Renal cortical epithelial cell (primary cell): ENCODE data around the gene CDYL. TPM values are rescaled to one million over a fixed set of nuclear protein-coding genes. Genes with fewer than 3 reads are reported as not detected.
"Not testable (repeated sequence)": the region's sequence is repeated elsewhere in the genome, so short reads cannot be mapped to it uniquely, and the experiment has no call there.

Source experiments
- DNase-seq: peaks from one replicate; pipeline ENCODE4 v3.0.0-alpha.2; 2011; ENCODE audit warnings: low read depth
- total RNA-seq: library from RNA; depleted of rRNA; stranded (reverse); fragments of >200 nt; gene quantifications from 2 replicates; pipeline ENCODE4 v1.2.3, GENCODE V29; 2014

Gene CDYL
- total RNA-seq, 1 donor from 2014 or later, result 25.2 TPM

DNA sequence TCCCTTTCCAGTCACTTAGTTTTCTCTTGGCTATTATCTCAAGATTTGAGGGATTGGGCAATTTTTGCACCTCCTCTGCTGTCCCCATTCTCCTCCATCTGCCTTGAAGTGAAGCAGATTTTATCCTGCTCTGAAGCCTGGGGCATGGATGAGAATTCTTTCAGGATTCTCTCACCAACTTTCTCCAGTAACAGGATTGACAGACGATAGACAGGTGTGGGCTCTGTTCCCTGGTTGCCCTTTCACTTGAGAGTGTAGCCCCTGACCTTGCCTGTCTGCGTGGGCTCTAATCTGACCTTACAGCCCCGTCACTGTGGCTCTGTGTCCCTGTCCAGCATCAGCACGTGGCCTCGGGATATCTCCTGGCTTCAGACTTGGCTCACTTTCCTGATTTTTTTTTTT lies 27.1 kb downstream of the CDYL start:
- DNase-seq, result no peak

DNA sequence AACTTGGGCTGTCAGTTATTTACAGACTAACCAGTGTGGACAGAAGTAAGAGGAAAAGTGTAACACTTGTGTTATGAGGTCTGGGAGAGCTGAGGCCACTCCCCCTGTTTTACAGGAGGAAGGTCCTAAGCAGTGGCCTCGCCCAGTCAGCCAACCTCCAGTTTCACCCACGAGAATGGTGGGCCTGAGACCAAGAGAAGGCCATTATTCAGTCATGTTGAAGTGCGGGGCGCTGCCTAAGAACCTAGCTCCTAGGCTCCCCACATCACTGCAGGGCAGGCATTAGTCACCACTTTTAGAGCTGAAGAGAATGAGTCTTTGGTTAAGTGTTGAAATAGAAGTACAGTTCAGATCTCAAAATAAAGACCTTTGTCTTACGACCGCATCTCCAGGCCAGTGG lies 27.9 kb downstream of the CDYL start:
- peak; percentile 70 for DNase-seq

DNA sequence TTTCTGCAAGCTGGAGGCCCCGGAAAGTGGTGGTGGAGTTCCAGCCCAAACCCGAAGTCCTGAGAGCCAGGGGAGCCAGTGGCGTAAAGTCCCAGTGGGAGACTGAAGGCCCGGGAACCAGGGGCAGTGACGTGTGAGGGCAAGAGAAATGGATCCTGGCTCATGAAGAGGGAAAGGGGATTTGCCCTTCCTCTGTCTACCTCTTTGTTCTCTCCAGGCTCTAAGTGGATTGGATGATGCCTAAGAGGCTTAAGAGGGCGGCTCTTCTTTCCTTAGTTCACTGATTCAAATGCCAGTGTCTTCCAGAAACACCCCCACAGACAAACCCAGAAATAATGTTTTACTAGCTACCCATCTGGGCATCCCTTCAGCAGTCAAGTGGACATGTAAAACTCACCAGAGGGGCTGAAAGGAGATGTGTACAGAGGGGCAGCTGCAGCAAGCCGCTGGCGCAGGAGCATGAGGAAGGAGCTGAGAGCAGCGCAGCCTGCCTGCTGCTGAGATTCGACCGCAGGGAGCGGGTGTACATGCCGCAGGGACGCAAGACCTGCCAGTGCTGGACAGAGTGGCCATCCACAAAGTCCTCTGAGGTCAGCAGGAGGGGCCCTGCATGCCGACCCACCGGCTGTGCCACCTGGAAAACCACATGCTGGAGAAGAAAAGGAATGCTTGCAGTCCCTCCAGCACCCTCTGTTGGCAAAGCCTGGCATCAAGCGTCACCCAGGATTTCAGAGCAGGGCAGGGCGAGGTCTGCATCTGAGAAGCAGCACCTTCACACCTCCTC lies 29.5 kb downstream of the CDYL start:
- DNase-seq, result peak; percentile 50

DNA sequence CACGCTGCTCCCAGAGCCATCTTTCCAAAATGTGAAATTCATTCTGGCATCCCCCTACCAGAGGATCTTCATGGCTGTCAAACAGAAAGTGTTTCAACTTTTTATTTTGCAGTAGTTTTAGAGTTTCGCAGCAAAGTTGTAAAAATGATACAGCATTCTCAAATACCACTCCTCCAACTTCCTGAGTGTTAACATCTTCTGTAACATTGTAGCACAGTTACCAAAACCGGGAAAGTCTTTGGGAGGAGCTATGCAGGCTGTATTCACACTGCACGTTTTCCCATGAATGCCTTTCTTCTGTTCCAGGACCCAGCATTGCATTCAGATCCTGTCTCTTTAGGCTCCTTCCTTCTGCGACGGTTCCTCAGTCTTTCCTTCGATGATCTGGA lies 30.1 kb downstream of the CDYL start:
- no peak for DNase-seq

DNA sequence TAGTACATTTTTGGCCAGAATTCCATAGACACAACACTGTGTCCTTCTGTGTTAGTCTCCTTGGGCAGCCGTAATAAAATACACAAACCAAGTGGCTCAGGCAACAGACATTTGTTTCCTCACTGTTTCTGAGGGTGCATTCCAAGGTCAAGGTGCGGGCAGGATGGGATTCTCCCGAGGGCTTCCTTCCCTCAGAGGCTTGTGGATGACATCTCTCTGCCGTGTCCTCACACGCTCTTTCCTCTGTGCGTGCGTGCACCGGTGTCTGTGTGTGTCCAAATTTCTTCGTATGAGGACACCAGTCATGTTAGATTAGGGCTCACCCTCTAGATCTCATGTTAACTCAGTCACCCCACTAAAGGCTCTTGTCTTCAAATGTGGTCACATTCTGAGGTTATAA lies 30.6 kb downstream of the CDYL start:
- no peak for DNase-seq

DNA sequence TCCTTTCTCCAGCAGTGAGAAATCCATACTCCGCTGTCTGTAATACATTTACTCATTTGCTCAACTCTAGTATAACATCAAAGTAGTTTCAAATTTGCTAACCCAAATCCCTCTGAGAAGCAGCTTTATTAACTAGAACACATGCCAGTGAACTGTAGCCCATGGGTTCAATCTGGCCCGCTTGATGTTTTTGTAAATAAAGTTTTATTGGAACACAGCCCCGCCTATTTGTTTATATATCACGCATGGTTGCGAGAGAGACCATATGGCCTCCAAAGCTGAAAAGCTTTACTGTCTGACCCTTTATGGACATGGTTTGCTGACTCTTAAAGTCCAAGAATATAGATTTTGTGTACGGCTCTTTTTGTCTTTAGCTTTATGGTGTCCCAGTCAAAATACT lies 32.2 kb downstream of the CDYL start:
- DNase-seq, result no peak

DNA sequence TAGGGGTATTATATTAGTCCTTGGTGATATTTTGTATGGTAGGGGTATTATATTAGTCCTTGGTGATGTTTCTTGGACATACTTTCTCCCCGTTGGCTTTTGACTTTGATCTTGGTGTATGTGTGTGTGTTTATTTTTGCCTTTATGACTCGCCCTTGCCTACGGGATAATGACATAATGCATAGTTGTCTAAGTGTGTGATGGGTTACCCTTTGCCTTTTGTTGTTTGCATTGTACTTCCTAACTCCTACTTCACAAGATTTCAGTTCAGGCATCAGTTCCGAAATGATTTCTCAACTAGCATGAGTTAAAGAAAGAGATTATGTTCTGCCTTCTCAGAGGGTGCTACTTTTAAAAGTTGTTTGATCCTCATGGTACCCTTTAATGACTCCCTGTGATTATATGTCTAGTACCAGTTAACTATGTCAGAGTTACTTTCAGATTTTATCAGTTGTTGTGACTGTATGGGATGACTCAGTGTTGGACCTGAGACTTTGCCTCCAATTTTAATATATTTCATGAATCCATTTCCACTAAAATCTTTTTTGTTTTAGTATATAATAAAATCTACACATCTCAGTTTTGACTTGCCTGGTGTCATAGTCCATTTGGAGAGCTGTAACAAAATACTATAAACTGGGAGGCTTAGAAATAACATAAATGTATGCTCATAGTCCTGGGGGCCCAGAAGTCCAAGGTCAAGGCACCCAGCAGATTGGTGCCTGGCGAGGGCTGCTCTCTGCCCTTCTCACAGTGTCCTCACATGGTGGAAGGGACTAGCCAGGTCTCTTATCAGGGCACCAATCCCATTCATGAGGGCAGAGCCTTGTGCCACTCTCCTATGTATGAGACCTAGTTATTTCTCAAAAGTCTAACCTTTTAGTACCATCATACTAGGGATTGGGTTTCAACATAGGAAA lies 34.1 kb downstream of the CDYL start:
- peak; percentile 49 for DNase-seq

DNA sequence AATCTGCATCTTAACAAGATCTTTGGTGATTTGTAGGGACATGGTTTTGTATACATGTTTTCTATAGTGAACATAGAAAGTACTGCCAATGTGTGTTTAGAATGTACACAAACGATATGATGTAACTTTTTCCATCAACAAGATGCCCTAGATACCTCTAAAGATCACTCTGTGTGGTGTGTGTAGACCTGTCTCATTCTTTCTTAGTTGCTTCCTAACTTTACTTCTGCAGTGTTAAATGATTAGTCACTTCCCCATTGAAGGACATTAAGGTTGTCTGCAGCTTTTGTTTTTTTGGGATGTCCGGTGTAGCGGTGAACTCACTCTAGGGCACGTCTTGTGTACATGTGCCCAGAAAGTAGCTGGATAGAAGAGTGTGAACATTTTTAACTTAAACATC lies 35.9 kb downstream of the CDYL start:
- peak; percentile 46 for DNase-seq

DNA sequence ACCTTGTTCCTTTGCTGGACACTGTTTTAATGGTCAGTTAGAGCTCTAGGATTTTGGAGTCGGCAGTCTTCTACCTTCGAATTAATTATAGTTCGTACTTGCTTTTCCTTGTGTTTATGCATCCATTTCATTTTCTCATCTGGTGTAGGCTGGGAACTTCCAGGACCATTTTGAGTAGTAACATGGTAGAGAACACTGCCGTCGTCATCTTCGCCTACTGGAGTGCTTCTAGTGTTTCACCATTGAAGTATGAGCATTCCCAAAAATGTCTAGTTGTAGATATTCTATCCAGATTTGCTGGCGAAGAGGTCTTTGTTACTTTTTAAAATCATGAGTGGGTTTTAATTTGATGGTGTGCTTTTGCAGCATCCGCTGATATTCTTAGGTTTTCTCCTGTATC lies 36.9 kb downstream of the CDYL start:
- no peak for DNase-seq

DNA sequence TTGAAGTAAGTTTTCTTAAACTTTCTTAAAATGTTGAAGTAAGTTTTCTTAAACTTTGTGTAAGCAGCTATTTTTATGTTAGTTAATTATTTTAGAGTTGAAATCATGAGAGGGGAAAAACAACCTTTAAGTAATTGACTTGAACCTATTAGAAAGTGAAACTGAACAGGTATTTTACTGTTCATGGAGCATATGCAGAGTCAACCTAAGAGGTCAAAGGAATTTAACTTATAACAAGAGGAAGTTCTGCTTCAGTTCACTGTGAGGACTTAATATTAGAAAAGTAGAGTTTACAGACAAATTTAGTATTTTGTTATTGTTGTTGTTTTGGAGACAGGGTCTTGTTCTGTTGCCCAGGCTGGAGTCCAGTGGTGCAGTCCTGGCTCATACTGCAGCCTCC lies 38.0 kb downstream of the CDYL start:
- peak; percentile 33 for DNase-seq

DNA sequence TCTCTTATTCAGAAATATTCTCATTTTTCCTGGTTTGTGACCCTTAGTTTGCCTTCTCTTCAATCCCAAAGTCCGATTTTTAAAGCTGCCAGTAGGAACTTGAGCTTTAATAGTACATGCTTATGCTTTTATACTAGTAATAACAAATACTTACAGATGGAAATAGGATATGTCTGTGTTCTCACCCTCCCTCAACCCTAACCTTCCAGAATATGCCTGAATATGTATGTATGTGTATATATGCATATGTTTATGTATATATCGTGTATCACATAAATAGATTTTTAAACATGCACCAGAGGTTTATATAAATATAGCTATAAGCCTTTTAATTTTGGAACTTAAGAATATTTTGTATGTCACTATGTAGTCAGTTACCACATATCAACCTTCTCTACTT lies 38.8 kb downstream of the CDYL start:
- no peak for DNase-seq

DNA sequence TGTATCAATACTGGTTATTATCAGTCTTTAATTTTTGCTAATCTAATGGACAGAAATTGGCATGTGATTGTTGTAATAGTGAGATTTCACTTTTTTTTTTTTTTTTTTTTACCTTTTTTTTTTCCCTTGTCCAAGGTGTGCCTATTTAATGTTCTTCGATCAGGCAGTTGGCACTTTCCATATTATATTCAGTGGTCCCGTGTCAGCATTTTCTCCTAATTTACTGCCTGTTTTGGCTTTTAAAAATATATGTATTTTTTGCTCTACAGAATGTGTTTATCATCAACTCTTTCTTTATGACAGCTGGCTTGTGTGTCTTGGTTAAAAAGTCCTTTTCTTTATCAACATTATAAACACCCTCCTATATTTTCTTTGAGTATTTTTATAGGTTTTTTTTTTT lies 39.4 kb downstream of the CDYL start:
- no peak for DNase-seq

DNA sequence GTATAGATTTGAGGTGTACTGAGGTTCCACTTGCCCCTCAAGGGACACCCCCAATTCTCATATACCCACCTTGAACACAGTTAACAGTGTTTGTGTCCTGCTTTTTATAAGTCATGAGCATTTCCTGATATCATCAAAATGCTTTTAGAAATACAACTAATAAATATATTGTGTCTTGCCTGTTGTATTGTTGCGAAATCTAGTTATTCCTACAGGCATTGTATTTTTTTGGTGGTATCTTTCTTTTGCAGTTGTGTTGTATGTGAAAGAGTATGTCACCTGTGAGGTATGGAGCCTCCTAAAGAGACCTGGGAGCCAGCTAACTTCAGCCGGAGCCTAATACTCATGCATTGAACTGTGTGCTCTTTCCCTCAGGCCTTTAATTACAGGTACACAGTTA lies 40.7 kb downstream of the CDYL start:
- no peak for DNase-seq

DNA sequence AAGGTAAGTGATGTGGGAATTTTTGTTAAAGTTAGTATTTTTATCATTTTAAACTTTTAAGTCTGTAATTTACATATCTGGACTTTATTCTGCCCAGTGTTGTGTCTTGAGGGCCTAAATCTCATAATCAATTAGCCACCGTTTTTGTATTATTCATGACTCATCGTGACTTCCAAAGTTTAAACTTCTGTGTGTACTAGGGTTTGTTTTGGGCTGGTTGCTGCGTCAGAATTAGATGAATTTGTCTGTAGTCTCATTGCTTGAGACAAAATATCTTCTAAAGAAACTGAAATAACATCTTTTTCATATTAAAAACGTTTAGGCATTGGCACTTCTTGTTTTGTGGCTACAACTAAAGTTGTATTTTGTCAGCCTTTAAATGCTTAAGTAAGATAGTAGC lies 41.3 kb downstream of the CDYL start:
- DNase-seq, result no peak

DNA sequence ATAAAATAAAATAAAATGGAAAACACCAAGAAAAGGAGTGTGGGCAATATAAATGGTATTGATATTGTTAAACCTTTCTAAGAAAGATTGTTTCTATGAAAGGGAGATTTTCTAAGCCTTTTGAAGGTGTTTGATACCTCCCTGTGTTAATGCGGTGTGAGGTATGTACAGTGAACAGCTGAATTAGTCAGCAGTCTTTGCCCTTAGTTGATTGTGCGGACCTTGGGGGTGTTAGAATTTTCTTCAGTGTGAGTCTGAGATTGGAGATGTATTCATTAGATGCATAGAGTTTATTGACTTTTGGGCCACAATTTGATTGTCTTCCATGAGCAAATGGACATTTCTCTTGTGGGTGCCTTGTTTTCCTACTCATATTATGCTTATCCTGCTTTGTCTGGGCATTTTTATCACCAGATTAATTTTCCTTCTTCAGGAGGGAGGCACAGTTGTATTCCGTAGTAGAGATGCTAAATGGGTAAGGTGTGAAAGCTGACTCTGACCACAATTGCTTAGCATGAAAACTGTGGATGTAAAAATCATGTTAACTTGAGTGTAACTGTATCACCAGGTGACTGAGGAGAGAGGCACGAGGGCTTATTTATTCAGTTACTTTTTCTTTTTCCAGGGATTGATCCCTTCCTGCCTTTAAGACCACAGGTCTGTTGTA lies 42.2 kb downstream of the CDYL start:
- DNase-seq, result no peak

DNA sequence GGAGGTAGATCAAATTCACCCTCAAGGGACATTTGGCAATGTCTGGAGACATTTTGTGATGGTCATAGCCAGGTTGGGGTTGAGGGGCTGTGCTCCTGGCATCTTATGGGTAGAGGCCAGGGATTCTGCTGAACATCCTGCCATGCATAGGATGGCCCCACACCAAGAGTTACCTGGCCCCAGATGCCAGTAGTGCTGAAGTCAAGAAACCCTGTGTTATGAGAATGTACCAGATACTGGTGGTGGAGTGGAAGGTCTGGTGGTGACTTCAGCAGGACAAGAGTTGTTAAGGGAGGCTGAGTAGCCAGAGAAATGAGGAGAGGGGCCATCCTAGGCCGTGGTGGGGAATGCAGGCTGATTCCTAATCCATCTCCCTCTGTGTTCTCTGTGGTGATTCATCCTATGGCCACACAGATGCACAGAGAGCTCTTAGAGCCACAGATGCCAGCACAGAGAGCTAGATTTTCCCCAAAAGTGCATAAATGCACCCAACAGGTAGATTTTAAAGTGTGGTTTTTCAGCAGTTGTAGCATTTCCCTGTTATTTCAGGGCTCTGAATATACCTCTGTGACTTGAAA lies 43.6 kb downstream of the CDYL start:
- DNase-seq, result no peak

DNA sequence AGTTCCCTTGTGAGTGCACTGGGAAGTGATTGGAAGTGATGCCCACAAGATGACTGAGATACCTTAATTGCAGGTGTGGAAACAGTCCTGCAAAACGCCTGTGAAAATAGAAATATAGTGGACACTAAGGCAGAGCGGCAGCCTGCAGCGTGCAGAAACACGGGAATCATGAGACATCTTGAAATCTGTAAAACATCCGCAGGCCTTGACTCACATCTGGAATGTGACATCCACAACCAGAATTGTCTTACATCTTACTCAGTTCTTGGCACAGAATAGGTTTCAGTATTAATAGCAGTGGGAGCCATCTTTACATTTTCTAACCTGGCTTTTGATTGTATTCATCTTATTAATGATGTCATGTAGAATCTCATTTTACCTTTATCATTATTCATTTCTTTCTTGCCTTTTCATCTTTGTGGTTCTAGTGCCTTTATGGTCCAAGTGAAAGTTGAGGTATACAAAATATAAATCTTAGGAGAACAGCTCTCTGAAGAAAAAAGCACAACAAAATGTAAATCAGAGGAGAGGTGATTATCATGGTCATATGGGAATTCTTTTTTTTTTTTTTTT lies 44.6 kb downstream of the CDYL start:
- no peak for DNase-seq

DNA sequence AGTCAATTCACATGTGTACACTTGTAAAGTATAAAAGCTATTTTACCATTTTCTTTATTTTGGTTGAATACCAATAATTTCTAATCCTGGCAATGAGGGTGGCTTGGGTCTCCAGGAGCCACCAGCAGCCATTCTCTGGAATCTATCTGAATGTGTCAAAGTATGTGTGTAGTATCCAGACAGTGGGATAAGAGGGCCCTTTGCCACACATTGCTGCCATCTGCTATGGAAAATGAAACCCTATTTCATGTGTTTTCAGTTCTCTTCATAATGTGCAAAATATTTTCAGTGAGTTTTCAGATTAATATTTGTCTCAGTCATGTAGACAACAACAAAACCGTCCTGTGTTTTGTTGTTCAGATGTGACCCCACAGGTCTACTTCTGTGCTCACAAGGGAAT lies 46.3 kb downstream of the CDYL start:
- DNase-seq, result no peak

DNA sequence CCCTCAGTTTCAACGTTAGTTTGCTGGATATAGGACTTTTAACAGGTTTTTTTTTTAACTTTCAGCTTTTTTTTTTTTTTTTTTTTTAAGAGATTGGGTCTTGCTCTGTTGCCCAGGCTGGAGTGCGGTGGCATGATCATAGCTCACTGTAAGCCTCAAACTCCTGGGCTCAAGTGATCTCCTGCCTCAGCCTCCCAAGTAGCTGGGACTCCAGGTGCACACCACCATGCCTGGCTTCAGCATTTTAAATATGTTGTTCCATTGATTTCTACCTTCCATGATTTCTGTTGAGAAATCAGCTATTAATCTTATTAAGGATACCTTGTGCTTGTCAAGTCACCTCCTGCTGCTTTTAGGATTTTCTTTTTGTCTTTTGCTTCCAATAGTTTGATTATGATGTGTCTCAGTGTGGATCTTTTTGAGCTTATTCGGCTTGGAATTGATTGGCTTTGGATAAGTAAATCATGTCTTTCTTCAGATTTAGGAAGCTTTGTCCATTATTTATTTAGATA lies 52.0 kb downstream of the CDYL start:
- DNase-seq, result no peak

DNA sequence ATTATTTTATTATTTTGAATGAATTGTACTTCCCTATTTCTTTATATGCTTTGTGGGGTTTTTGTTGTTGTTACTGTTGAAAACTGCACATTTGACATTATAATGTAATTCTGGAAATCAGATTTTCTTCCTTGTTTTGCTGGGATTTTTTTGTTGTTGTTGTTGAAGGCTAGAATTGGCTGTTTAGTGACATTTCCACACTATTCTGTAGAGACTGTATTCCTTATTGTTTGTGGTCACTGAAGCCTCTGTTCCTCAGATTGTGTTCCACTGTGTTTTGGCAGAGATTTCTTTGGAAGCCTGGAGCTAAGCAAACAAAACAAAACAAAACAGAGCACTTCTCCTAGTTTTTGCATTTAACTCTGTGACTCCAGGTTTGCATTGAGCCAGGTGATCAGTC lies 52.9 kb downstream of the CDYL start:
- DNase-seq, result no peak

DNA sequence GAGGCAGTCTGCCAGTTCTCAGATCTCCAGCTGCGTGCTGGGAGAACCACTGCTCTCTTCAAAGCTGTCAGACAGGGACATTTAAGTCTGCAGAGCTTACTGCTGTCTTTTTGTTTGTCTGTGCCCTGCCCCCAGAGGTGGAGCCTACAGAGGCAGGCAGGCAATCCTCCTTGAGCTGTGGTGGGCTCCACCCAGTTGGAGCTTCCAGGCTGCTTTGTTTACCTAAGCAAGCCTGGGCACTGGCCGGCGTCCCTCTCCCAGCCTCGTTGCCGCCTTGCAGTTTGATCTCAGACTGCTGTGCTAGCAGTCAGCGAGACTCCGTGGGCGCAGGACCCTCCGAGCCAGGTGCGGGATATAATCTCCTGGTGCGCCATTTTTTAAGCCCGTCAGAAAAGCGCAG lies 59.3 kb downstream of the CDYL start:
- DNase-seq, result not testable (repeated sequence)

DNA sequence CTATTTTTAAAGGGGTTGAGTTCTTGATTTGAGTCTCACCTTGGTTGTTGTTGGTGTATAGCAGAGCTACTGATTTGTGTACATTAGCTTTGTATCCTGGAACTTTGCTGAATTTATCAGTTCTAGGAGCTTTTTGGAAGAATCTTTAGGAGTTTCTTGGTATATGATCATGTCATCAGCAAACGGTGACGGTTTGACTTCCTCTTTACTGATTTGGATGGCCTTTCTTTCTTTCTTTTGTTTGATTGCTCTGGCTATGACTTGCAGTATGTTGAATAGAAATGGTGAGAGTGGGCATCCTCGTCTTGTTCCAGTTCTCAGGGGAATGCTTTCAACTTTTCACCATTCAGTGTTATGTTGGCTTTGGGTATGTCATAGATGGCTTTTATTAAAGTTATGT lies 64.0 kb downstream of the CDYL start:
- no peak for DNase-seq
